K562 (cell line): ENCODE data around the gene WDR47. TPM values are rescaled to one million over a fixed set of nuclear protein-coding genes. Genes with fewer than 3 reads are reported as not detected.

Source experiments
- PRDM10 ChIP-seq: fragments of 450-650 bp; IDR thresholded peaks from 2 replicates; pipeline ENCODE4 v1.6.1; 2018; ENCODE audit not compliant: partially characterized antibody
- ZC3H11A ChIP-seq: IDR thresholded peaks from 2 replicates; pipeline ENCODE4 v1.6.1; 2012; ENCODE audit warnings: low read depth, low read length, improper control_type of control experiment
- ZNF140 ChIP-seq: fragments of 250-450 bp; sonication (Bioruptor Pico); IDR thresholded peaks from 2 replicates; pipeline ENCODE4 v1.8.0; 2021; ENCODE audit warnings: moderate library complexity, mild to moderate bottlenecking, inconsistent platforms
- polyA plus RNA-seq, 8 experiments: library from polyadenylated mRNA; depleted of rRNA in 4 of 8; stranded (reverse) in 5 of 8; unstranded in 3 of 8; fragments of >200 nt; fragmentation: Nextera tagmentation in 2 of 8; fragmentation: Illumina TruSeq in 1 of 8; extraction: Ambion mirVana in 2 of 8; extraction: Trizol in 1 of 8; gene quantifications; 2 replicates each; pipeline versions ENCODE4 v1.2.1 to v1.2.3, GENCODE V29; 2011 to 2014; ENCODE audit warnings: inconsistent platforms in 1 of 8, missing spikeins in 1 of 8
- total RNA-seq, 7 experiments: library from RNA; depleted of rRNA in 6 of 7; stranded (reverse); fragments of >200 nt in 6 of 7; fragmentation: Illumina TruSeq in 2 of 7; extraction: Trizol in 2 of 7; gene quantifications; 2 replicates each; pipeline versions ENCODE4 v1.2.1 to v1.2.3, GENCODE V29; 2011 to 2021; ENCODE audit warnings: low replicate concordance in 1 of 7
- TF ChIP-seq, protein P1 (sequence below): sonication (generic); formaldehyde crosslinking; IDR thresholded peaks from 2 replicates; pipeline ENCODE4 v1.8.1; 2023; ENCODE audit warnings: missing genetic modification reagents, mild to moderate bottlenecking, borderline replicate concordance

The WDR47 gene
- total and polyA plus RNA-seq, 9 of the 15 experiments (the other 6 are each of a cell fraction or from before 2014, with no cell fraction given): 1.3 to 10.1 (median 4.9) TPM

DNA sequence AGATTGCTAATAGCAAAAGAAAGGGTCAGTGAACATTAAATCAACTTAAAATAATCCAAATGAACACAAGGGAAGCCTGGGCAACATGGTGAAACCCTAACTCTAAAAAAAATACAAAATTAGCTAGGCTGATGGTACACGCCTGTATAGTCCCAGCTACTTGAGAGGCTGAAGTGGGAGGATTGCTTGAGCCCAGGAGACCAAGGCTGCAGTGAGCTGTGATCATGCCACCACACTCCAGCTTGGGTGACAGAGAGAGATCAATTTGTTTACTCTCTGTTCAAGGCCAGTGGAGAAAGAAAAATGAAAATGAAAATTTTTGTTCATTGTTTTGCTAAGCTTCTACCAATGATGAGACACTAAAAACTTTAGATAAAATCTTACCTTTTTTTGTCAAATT, 24.8 kb downstream of the WDR47 start (continued):
- TF ChIP-seq, protein P1, sequence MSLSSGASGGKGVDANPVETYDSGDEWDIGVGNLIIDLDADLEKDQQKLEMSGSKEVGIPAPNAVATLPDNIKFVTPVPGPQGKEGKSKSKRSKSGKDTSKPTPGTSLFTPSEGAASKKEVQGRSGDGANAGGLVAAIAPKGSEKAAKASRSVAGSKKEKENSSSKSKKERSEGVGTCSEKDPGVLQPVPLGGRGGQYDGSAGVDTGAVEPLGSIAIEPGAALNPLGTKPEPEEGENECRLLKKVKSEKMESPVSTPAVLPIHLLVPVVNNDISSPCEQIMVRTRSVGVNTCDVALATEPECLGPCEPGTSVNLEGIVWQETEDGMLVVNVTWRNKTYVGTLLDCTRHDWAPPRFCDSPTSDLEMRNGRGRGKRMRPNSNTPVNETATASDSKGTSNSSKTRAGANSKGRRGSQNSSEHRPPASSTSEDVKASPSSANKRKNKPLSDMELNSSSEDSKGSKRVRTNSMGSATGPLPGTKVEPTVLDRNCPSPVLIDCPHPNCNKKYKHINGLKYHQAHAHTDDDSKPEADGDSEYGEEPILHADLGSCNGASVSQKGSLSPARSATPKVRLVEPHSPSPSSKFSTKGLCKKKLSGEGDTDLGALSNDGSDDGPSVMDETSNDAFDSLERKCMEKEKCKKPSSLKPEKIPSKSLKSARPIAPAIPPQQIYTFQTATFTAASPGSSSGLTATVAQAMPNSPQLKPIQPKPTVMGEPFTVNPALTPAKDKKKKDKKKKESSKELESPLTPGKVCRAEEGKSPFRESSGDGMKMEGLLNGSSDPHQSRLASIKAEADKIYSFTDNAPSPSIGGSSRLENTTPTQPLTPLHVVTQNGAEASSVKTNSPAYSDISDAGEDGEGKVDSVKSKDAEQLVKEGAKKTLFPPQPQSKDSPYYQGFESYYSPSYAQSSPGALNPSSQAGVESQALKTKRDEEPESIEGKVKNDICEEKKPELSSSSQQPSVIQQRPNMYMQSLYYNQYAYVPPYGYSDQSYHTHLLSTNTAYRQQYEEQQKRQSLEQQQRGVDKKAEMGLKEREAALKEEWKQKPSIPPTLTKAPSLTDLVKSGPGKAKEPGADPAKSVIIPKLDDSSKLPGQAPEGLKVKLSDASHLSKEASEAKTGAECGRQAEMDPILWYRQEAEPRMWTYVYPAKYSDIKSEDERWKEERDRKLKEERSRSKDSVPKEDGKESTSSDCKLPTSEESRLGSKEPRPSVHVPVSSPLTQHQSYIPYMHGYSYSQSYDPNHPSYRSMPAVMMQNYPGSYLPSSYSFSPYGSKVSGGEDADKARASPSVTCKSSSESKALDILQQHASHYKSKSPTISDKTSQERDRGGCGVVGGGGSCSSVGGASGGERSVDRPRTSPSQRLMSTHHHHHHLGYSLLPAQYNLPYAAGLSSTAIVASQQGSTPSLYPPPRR (CRISPR knock-in tag): no peak
- no peak for TF ChIP-seq ZNF140 (CRISPR knock-in tag)
- no peak for TF ChIP-seq ZC3H11A
- no peak for TF ChIP-seq PRDM10
